ENCODE results near the gene STARD13.

Gene STARD13

GRCh38 chr13:33251131-33251661 is 34.4 kb downstream of the STARD13 start:
- peak; percentile 88 for DNase-seq (ENCODE audit: extremely low read depth, low read depth)
- TF ChIP-seq CTCF (IDR thresholded peaks at IDR 0.05; ENCODE audit: low read depth, low read length) = no peak

DNA sequence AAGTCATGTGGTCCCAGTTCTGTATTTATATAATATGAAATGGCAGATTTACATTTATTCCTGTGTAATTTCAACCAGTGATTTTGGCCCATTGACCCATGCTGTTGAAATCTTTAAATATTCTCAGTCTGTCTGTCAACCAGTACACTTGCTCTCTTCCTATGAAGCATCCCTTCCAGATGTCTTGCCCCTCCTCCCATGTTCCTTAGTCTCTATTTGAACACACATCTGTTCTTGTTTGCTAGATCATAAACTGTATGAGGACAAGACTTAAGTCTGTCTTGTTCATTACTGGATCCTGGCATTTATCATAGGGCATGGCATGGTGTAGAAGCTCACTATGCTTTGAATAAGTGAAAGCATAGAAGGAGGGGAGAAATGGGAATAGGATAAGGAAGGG is 34.9 kb downstream of the STARD13 start:
- TF ChIP-seq CTCF (IDR thresholded peaks at IDR 0.05; ENCODE audit: low read depth, low read length) = no peak
- DNase-seq (ENCODE audit: extremely low read depth, low read depth) = no peak

- TF ChIP-seq CTCF (IDR thresholded peaks at IDR 0.05; ENCODE audit: low read depth, low read length) = no peak
- no peak for DNase-seq (ENCODE audit: extremely low read depth, low read depth)
These were observed 35.7 kb downstream of the STARD13 start for GRCh38 chr13:33249894-33250293.

DNA sequence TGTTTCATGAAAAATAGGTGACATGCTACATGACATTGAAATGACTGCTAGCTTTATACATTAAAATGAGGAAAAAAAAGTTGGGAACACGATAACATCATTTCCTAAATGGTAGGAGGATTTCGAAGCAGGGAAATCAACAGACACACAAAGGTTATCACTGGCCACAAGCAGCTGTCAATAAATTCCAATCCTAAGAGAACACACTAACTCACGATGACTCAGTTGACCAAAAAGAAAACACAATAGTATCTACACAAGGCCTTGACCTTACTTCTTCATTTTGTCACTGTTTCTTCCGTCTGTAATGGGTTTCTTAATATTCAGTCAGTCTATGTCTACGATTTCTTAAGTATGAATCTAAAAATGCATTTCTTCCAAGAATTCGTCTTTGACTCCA is 36.5 kb downstream of the STARD13 start:
- no peak for TF ChIP-seq CTCF (IDR thresholded peaks at IDR 0.05; ENCODE audit: low read depth, low read length)
- no peak for DNase-seq (ENCODE audit: extremely low read depth, low read depth)

- no peak for DNase-seq (ENCODE audit: extremely low read depth, low read depth)
- TF ChIP-seq CTCF (IDR thresholded peaks at IDR 0.05; ENCODE audit: low read depth, low read length) = no peak
These were observed 39.9 kb downstream of the STARD13 start for GRCh38 chr13:33245505-33246158.

DNA sequence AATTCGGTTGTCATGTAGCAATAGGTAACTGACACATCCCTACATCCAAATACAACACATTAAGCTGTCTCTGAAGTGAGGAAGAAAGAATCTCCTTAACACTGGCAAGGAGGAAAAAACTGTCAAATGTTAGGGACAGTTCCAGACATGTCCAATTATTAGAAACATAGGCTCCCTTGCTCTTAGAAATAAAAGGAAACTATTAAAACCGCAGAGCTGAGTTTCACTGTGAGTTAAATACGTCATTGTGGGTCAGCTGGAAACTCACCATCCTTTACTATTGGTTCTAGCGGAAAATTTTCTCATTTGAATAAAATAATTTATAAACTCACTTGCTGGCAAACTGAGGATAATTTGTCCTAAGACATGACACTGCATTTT is 40.7 kb downstream of the STARD13 start:
- TF ChIP-seq CTCF (IDR thresholded peaks at IDR 0.05; ENCODE audit: low read depth, low read length) = no peak
- no peak for DNase-seq (ENCODE audit: extremely low read depth, low read depth)

- no peak for TF ChIP-seq CTCF (IDR thresholded peaks at IDR 0.05; ENCODE audit: low read depth, low read length)
- DNase-seq (ENCODE audit: extremely low read depth, low read depth) = no peak
These were observed 41.2 kb downstream of the STARD13 start for GRCh38 chr13:33244210-33244906.
